SK-N-MC (cell line): ENCODE results near the gene TCOF1.

Experiments
- EZH2 ChIP-seq: fragments of 200-600 bp; sonication (generic); IDR thresholded peaks from one replicate; pipeline ENCODE4 v1.6.1; 2017; ENCODE audit warnings: antibody characterized with exemption
- POLR2AphosphoS5 ChIP-seq: IDR thresholded peaks from 2 replicates; pipeline ENCODE4 v1.6.1; 2012; ENCODE audit warnings: mild to moderate bottlenecking, low read depth, low read length, borderline replicate concordance

- TF ChIP-seq POLR2AphosphoS5 = no peak
- no peak for TF ChIP-seq EZH2
Measured at GRCh38 chr5:150412319-150413175, 55.0 kb downstream of the TCOF1 start, which contains the start of gene CD74.
